Esophagus squamous epithelium (tissue), 5 donors: ENCODE data around the gene GFRA1. TPM values are rescaled to one million over a fixed set of nuclear protein-coding genes. Genes with fewer than 3 reads are reported as not detected.

ENCODE experiments used
- DNase-seq: peaks from one replicate; lab custom pipeline; 2025; lab: John Stamatoyannopoulos, UW
- H3K27ac ChIP-seq, 4 donors: fragments of 200-600 bp; sonication (generic); one replicate each; pipeline ENCODE4 v1.5.1; 2016 to 2019; ENCODE audit warnings: mild to moderate bottlenecking in 1 of 4
- H3K27me3 ChIP-seq, 4 donors: fragments of 200-600 bp; sonication (generic); 1 replicate in 3 of 4; 2 replicates in 1 of 4; pipeline versions ENCODE4 v1.5.1 to v1.6.0; 2017 to 2021; ENCODE audit warnings: antibody characterized with exemption in 1 of 4
- H3K36me3 ChIP-seq, 3 donors: fragments of 200-600 bp; sonication (generic); one replicate each; pipeline ENCODE4 v1.5.1; 2016 to 2019
- H3K4me1 ChIP-seq, 3 donors: fragments of 200-600 bp; sonication (generic); one replicate each; pipeline ENCODE4 v1.5.1; 2017 to 2019
- H3K4me3 ChIP-seq, 4 donors: fragments of 200-600 bp; sonication (generic); 1 replicate in 3 of 4; 2 replicates in 1 of 4; pipeline ENCODE4 v1.5.1; 2016 to 2019; ENCODE audit warnings: mild to moderate bottlenecking in 2 of 4, moderate library complexity in 1 of 4
- H3K9me3 ChIP-seq, 3 donors: fragments of 200-600 bp; sonication (generic); one replicate each; pipeline ENCODE4 v1.5.1; 2016 to 2019
- POLR2A ChIP-seq, 4 donors: fragments of 450-650 bp; IDR thresholded peaks; one replicate each; pipeline ENCODE4 v1.6.1; 2017; ENCODE audit warnings: antibody characterized with exemption in 4 of 4, mild to moderate bottlenecking in 4 of 4, moderate library complexity in 3 of 4
- WGBS, 2 donors: methylation state at CpG; one replicate each; pipeline ENCODE4 v1.1.5; 2018; 5-methylcytosine and 5-hydroxymethylcytosine counted together
- intact Hi-C: fragments of 100-400 bp; cut with DNase I; formaldehyde crosslinking; loops from one replicate; pipeline ENCODE4 v1.15.0; 2022
- total RNA-seq, 4 donors: library from RNA; depleted of rRNA; stranded (reverse); fragments of >200 nt; gene quantifications; one replicate each; pipeline ENCODE4 v1.1.0, GENCODE V29; 2016
- TF ChIP-seq, protein P1 (sequence below), 6 experiments: fragments of 450-650 bp in 4 of 6; fragments of 200-600 bp in 2 of 6; sonication (generic) in 2 of 6; IDR thresholded peaks; one replicate each; pipeline ENCODE4 v1.5.1; 2016 to 2019; ENCODE audit warnings: antibody characterized with exemption in 6 of 6, mild to moderate bottlenecking in 4 of 6, moderate library complexity in 4 of 6
- donor health status: DM: yes; HTN: yes; CAD: no.

The GFRA1 gene
- total RNA-seq, 4 donors from 2014 or later: 1.0 to 79.9 (median 4.2) TPM

DNA sequence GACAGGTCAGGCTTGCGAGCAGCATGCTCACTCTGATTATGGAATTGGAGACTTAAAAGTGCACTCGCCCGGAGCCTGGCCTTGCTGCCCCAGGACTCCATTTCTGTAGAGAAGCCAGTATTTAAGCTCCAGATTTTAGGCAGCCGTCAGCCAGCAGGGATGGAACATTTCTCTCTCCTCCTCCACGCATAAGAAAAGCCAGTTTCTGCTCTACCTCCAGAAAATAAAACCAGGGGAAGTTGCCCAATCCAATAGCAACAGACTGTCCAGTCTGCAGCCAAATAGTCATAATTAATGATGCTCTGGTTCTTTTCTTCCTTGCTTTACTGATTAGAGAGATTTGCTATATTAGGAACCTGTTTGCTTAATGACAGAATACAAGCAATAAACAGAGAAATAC lies 203.2 kb downstream of the GFRA1 start:
- Histone ChIP-seq H3K4me3 (no peak overlapping the region), H3K27me3 (no peaks in the 10 kb centered on the region), H3K27ac (peak overlapping the region in 1 of 4 donors; percentile 21), H3K36me3 (no peaks in the 10 kb centered on the region), H3K4me1 (peaks cover 0 to 19% (median 9%) of the 10 kb centered on the region in 3 donors), H3K9me3 (no peaks in the 10 kb centered on the region)
- DNase-seq: no peak
- TF ChIP-seq, protein P1, sequence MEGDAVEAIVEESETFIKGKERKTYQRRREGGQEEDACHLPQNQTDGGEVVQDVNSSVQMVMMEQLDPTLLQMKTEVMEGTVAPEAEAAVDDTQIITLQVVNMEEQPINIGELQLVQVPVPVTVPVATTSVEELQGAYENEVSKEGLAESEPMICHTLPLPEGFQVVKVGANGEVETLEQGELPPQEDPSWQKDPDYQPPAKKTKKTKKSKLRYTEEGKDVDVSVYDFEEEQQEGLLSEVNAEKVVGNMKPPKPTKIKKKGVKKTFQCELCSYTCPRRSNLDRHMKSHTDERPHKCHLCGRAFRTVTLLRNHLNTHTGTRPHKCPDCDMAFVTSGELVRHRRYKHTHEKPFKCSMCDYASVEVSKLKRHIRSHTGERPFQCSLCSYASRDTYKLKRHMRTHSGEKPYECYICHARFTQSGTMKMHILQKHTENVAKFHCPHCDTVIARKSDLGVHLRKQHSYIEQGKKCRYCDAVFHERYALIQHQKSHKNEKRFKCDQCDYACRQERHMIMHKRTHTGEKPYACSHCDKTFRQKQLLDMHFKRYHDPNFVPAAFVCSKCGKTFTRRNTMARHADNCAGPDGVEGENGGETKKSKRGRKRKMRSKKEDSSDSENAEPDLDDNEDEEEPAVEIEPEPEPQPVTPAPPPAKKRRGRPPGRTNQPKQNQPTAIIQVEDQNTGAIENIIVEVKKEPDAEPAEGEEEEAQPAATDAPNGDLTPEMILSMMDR (IDR thresholded peaks at IDR 0.05): no peak
- TF ChIP-seq POLR2A (IDR thresholded peaks at IDR 0.05): no peak
- WGBS, 2 donors: 12 to 26% methylated on average over 3 to 4 of the region's 5 CpGs
- intact Hi-C loops: no loop called here

DNA sequence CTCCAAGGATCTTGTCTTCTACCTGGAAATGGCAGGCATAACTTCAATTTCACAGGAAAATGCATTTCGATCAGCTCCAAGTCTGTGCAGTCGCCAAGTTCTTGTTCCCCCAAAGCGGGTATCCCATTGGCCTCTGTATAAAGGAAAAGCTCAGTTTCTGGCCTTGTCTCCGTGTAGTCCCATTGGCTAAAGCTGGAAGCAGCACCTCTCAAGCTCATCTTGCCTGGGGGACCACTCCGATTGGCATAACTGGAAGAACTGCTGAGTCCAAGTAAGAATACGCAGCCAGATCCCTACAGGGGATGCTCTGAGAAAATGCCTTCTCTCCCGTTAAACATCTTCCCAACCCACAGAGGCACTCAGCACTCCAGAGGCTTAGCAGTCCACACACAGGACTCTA lies 205.2 kb downstream of the GFRA1 start:
- Histone ChIP-seq H3K36me3 (no peaks in the 10 kb centered on the region), H3K27me3 (no peaks in the 10 kb centered on the region), H3K4me1 (peaks cover 0 to 19% (median 9%) of the 10 kb centered on the region in 3 donors), H3K27ac (no peak overlapping the region), H3K9me3 (no peaks in the 10 kb centered on the region), H3K4me3 (no peak overlapping the region)
- 85 to 90% methylated on average over 4 of the region's 7 CpGs for WGBS, 2 donors
- no peak for DNase-seq
- intact Hi-C loops: no loop called here
- TF ChIP-seq, protein P1 (IDR thresholded peaks at IDR 0.05): no peak
- TF ChIP-seq POLR2A (IDR thresholded peaks at IDR 0.05): no peak

DNA sequence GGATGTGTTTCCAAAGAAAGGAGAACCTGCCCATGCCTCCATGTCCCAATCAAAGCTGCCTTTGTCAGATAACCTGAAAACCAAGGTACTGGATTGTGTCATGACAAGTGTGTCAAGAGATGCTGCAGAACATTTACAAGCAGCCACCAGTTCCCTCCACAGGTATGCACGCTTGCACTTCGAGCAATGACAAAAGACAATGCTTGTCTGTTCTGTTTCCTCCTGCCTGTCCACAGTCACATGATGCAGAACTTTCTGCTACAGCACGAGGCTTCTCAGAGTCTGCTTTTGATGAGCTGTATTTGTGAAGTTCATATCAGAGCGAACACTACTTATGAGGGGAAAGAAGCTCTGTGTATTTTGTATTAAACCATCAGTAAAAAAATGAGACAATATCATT lies 209.9 kb downstream of the GFRA1 start:
- H3K27me3 ChIP-seq: no peaks in the 10 kb centered on the region
- H3K4me1 ChIP-seq: no peaks in the 10 kb centered on the region
- H3K27ac ChIP-seq: no peak overlapping the region
- H3K9me3 ChIP-seq: no peaks in the 10 kb centered on the region
- H3K4me3 ChIP-seq: no peak overlapping the region
- no peaks in the 10 kb centered on the region for H3K36me3 ChIP-seq
- WGBS, 2 donors: 67 to 73% methylated on average over 4 of the region's 4 CpGs
- TF ChIP-seq, protein P1 (IDR thresholded peaks at IDR 0.05): no peak
- TF ChIP-seq POLR2A (IDR thresholded peaks at IDR 0.05): no peak
- intact Hi-C loops: no loop called here
- DNase-seq: no peak

DNA sequence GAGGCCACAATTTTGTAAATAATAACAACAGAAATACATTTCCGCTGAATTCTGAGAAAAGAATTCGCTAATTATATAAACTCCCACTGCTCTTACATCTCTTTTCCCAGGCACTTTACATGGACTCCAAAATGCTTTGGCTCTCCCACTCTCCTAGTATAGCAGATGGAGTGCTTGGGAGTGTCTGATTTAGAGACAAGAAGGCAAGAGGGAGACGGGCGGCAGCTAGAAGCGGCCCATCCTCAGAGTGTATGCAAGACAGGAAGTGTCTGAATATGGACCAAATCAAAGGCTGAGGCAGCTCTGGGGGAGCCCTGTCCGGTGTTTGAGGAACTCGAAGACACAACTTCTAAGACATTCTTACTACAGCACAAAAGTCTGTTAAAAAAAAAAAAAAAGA lies 212.1 kb downstream of the GFRA1 start:
- no peak overlapping the region for H3K4me3 ChIP-seq
- no peak overlapping the region for H3K27ac ChIP-seq
- 70 to 77% methylated on average over 7 of the region's 7 CpGs for WGBS, 2 donors
- H3K4me1 ChIP-seq: no peaks in the 10 kb centered on the region
- no peaks in the 10 kb centered on the region for H3K9me3 ChIP-seq
- no peaks in the 10 kb centered on the region for H3K36me3 ChIP-seq
- no peak for DNase-seq
- intact Hi-C loops: no loop called here
- TF ChIP-seq, protein P1 (IDR thresholded peaks at IDR 0.05): no peak
- no peak for TF ChIP-seq POLR2A (IDR thresholded peaks at IDR 0.05)
- H3K27me3 ChIP-seq: no peaks in the 10 kb centered on the region

DNA sequence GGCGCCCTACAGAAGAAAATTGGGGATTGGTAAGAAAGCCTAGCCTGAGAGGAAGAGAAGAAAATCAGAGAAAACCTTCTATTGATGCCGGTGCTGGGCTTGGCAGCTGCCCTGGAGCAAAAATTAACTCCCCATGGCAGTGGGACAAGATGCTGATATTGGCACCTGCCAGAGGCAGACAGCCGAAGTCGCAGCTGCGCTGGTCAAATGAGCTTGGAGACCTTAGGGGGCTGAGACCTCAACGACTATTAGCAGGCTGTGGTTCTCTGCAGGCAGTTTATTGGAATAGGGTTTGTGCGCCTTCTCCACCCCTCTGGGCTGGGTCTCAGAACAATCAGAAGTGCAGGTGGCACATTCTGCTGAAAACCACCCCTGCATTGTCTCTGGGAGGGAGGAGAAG lies 213.7 kb downstream of the GFRA1 start:
- TF ChIP-seq, protein P1 (IDR thresholded peaks at IDR 0.05): no peak
- no peak for TF ChIP-seq POLR2A (IDR thresholded peaks at IDR 0.05)
- H3K9me3 ChIP-seq: no peaks in the 10 kb centered on the region
- DNase-seq: no peak
- intact Hi-C loops: no loop called here
- H3K4me1 ChIP-seq: no peaks in the 10 kb centered on the region
- no peaks in the 10 kb centered on the region for H3K27me3 ChIP-seq
- H3K4me3 ChIP-seq: no peak overlapping the region
- H3K36me3 ChIP-seq: no peaks in the 10 kb centered on the region
- WGBS, 2 donors: 36 to 78% methylated on average over 2 to 7 of the region's 7 CpGs
- no peak overlapping the region for H3K27ac ChIP-seq
